HCEC 1CT (cell line): ENCODE results near the gene MYO1E.
"Not testable (repeated sequence)": the region's sequence is repeated elsewhere in the genome, so short reads cannot be mapped to it uniquely, and the experiment has no call there.

Experiments
- DNase-seq: peaks from one replicate; pipeline ENCODE4 v3.0.0-alpha.2; 2017

Gene MYO1E

GRCh38 chr15:59157840-59158700 is 214.6 kb downstream of the MYO1E start:
- DNase-seq = no peak

- no peak for DNase-seq
Observed at GRCh38 chr15:59157396-59157795, 215.3 kb downstream of the MYO1E start.

GRCh38 chr15:59155431-59155830 is 217.2 kb downstream of the MYO1E start:
- DNase-seq = no peak

- no peak for DNase-seq
Observed at GRCh38 chr15:59154243-59154642, 218.4 kb downstream of the MYO1E start.

GRCh38 chr15:59153466-59153865 is 219.2 kb downstream of the MYO1E start:
- no peak for DNase-seq

- DNase-seq = no peak
Observed at GRCh38 chr15:59152694-59153450, 219.8 kb downstream of the MYO1E start.

- no peak for DNase-seq
Observed at GRCh38 chr15:59150185-59150584, 222.5 kb downstream of the MYO1E start.

GRCh38 chr15:59148153-59148833 is 224.4 kb downstream of the MYO1E start:
- no peak for DNase-seq

- no peak for DNase-seq
Observed at GRCh38 chr15:59147666-59148065, 225.0 kb downstream of the MYO1E start.

GRCh38 chr15:59144594-59144993 is 228.1 kb downstream of the MYO1E start:
- not testable (repeated sequence) for DNase-seq

- no peak for DNase-seq
Observed at GRCh38 chr15:59143281-59143680, 229.4 kb downstream of the MYO1E start.

GRCh38 chr15:59140422-59141226 is 232.0 kb downstream of the MYO1E start:
- DNase-seq = no peak

GRCh38 chr15:59138243-59138642 is 234.4 kb downstream of the MYO1E start:
- DNase-seq = peak; percentile 39

- DNase-seq = no peak
Observed at GRCh38 chr15:59137566-59137965, 235.1 kb downstream of the MYO1E start.

GRCh38 chr15:59133929-59134427 is 238.7 kb downstream of the MYO1E start:
- DNase-seq = no peak

GRCh38 chr15:59131969-59132562 is 240.6 kb downstream of the MYO1E start:
- DNase-seq = no peak

- DNase-seq = no peak
Observed at GRCh38 chr15:59131456-59131855, 241.2 kb downstream of the MYO1E start.

- not testable (repeated sequence) for DNase-seq
Observed at GRCh38 chr15:59127255-59127654, 245.4 kb downstream of the MYO1E start.

GRCh38 chr15:59125683-59126082 is 247.0 kb downstream of the MYO1E start:
- DNase-seq = not testable (repeated sequence)

GRCh38 chr15:59124261-59124660 is 248.4 kb downstream of the MYO1E start:
- no peak for DNase-seq

- DNase-seq = no peak
Observed at GRCh38 chr15:59120937-59121336, 251.7 kb downstream of the MYO1E start.

GRCh38 chr15:59119625-59120024 is 253.0 kb downstream of the MYO1E start:
- DNase-seq = no peak
